HUES48 (cell line): ENCODE results near the gene SIDT2.

ENCODE experiments used
- H3K27ac ChIP-seq: one replicate; pipeline ENCODE4 v1.7.0; 2013; ENCODE audit warnings: low read depth, low read length, inconsistent platforms
- H3K27me3 ChIP-seq: 2 replicates; pipeline ENCODE4 v1.6.1; 2013; ENCODE audit warnings: mild to moderate bottlenecking, low read length; ENCODE audit not compliant: control insufficient read depth, insufficient read depth
- H3K36me3 ChIP-seq: 2 replicates; pipeline ENCODE4 v1.6.1; 2013; ENCODE audit warnings: low read length; ENCODE audit not compliant: control insufficient read depth, insufficient read depth
- H3K4me1 ChIP-seq: 2 replicates; pipeline ENCODE4 v1.6.1; 2013; ENCODE audit warnings: mild to moderate bottlenecking, low read length; ENCODE audit not compliant: control insufficient read depth, insufficient read depth
- H3K4me3 ChIP-seq: 2 replicates; pipeline ENCODE4 v1.5.1; 2013; ENCODE audit warnings: mild to moderate bottlenecking, low read depth, low read length
- H3K9ac ChIP-seq: 2 replicates; pipeline ENCODE4 v1.6.1; 2013; ENCODE audit warnings: mild to moderate bottlenecking, low read depth, low read length, moderate library complexity
- H3K9me3 ChIP-seq: 2 replicates; pipeline ENCODE4 v1.6.1; 2013; ENCODE audit warnings: low read length; ENCODE audit not compliant: control insufficient read depth, insufficient read depth

Gene SIDT2

DNA sequence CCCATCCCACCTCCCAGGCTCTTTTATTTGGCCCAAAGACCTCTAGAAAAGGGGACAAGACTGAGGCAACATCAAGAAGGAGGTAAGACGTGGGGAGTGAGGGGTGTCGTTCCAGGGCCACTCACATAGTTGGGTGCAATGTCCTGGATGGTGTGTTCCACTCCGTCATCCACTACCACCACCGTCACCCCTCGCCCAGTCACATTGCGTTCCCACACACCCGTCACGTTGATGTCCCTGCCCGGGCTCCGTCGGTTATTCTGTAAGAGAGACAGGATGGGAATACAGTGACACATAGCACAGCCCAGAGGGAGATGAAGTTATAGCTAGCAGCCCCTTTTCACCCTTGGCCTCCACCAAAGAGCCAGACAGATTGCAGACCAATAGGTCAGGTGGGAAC is 49.5 kb downstream of the SIDT2 start:
- H3K27ac ChIP-seq: no peak overlapping the region
- H3K4me1 ChIP-seq: peaks cover 3% of the 10 kb centered on the region
- no peaks in the 10 kb centered on the region for H3K27me3 ChIP-seq
- H3K4me3 ChIP-seq: no peak overlapping the region
- H3K36me3 ChIP-seq: peaks cover 56% of the 10 kb centered on the region
- no peak overlapping the region for H3K9ac ChIP-seq
- no peaks in the 10 kb centered on the region for H3K9me3 ChIP-seq

DNA sequence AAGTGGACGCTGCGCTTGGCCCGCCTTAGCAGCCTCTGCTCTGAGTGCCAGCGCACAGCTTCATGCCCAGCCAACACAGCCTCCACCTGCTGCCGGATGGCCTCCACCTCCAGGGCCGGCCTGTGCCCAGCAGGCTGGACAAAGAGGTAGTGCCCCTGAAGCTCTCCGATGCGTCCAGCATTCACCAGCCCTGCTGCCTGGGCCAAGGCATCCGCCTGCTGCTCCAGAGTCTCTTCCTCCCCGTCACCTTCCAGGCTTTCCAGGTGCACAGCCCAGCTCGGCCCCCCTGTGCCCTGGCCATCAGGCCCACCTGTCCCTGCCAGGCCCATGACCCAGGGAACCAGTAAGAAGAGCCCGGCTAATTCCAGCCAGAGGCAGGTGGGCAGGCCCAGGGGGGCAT is 50.9 kb downstream of the SIDT2 start:
- Histone ChIP-seq H3K36me3 (peaks cover 46% of the 10 kb centered on the region), H3K27me3 (no peaks in the 10 kb centered on the region), H3K4me1 (peaks cover 11% of the 10 kb centered on the region), H3K9ac (no peak overlapping the region), H3K27ac (no peak overlapping the region), H3K4me3 (no peak overlapping the region), H3K9me3 (no peaks in the 10 kb centered on the region)

DNA sequence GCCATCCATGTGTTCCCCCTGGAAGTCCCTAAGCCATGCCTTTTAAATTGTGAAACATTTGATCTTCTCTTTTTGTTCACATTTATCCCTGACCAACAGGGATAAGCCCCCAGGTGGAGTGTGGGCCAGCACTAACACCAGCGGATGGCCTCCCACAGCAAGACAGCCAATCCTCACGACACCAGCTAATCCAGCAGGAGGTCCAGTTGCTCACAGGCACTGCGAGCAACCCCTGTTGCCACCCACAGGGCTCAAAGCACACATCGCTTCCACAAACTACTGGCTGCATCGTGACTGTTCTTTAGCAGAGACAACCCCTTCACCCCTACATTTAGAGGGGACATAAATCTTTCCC is 51.4 kb downstream of the SIDT2 start:
- no peak overlapping the region for H3K27ac ChIP-seq
- no peak overlapping the region for H3K9ac ChIP-seq
- H3K4me1 ChIP-seq: peaks cover 11% of the 10 kb centered on the region
- H3K36me3 ChIP-seq: peaks cover 49% of the 10 kb centered on the region
- no peaks in the 10 kb centered on the region for H3K9me3 ChIP-seq
- no peaks in the 10 kb centered on the region for H3K27me3 ChIP-seq
- H3K4me3 ChIP-seq: no peak overlapping the region

DNA sequence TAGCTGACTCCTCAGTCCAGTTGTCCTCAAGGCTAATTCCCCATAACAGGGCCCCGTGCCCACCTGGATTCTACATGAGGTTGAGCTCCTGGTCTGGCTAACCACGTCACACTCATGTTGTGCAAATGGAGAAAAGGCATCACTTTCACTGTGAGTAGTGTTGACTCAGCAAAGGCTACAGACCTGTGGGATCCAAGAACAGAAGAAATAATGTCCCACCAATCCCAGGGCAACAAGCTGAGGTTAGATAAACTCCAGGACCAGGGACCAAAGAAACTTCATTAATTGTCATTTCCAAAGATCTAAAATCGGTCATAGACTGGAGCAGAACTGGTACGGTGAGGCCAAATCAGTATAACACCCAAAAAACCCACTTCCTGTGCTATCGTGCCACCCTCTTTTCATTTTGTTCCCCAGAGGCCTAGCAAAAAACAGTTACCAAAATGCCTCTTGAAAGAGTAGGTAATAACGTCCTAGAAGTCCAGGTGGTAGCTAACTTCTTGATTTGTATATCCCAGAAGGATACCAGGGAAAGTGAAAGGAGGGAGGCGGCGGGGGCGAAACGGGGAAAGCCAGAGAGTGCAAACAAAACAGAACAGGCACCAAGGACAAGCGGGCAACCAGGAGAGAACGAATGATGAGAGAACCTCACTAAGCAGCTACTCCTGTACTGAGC is 51.9 kb downstream of the SIDT2 start:
- peaks cover 46% of the 10 kb centered on the region for H3K36me3 ChIP-seq
- H3K9ac ChIP-seq: no peak overlapping the region
- H3K9me3 ChIP-seq: no peaks in the 10 kb centered on the region
- H3K27ac ChIP-seq: no peak overlapping the region
- H3K27me3 ChIP-seq: no peaks in the 10 kb centered on the region
- peaks cover 11% of the 10 kb centered on the region for H3K4me1 ChIP-seq
- no peak overlapping the region for H3K4me3 ChIP-seq

DNA sequence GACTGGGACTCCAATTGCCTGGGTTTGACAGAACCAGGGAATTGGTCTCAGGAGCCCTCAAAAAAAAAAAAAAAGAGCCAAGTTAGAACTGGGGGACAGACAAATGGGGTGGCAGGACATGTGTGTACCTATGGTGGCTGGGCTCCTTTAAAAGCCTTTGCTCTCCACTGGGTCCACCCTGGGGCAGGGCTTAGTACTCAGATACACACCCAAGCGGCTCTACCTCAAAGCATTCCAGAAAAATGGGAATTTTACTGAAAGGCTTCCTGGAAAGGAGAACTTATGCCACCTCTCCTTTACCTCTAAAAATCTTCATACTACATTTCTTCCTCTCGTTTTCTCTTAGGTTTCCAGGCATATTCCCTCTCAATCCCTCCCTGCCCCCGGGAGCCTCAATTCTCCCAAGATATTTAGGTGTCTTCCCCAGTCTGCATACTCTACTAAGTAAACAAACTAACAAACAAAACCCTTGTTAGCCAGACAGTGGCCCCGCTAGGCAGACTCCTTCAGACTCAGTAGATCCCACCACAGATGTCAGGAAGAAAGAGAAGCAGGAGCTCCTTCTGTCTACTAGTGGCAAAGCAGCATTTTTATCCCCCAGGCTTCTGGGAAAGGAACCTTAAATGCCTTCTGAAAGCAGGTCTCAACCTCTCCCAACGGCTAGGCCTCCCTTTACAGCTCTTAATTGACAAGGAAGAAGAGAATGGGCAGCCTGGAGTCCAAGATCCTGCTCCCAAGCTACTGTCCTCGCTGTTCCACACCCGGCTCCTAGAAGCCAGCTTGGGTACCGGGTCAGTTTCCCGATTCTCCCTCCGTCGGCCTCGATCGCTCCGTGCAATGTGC is 52.7 kb downstream of the SIDT2 start:
- peaks cover 11% of the 10 kb centered on the region for H3K4me1 ChIP-seq
- H3K9me3 ChIP-seq: no peaks in the 10 kb centered on the region
- peak overlapping the region; percentile 54 for H3K9ac ChIP-seq
- H3K27me3 ChIP-seq: no peaks in the 10 kb centered on the region
- H3K36me3 ChIP-seq: peaks cover 40% of the 10 kb centered on the region
- H3K27ac ChIP-seq: peak overlapping the region; percentile 57
- peak overlapping the region; percentile 100 for H3K4me3 ChIP-seq

DNA sequence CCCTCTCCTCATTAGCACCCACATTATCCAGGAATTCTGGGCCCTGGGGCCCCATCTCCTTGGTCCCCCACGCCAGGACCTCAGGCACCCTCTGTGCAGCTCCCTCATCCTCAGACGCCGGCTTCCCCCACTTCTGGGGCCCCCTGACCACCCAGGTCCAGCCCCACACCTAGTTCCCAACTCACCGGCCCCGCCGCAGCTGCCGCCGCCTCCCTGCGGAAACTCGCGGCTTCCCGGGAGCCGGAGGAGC is 53.2 kb downstream of the SIDT2 start, which contains the start of gene PCSK7:
TSS of gene PCSK7 (minus strand) at position 232 of the 250 bp plus-strand sequence. CDS start 2,229 bp downstream, outside the sequence.
- H3K36me3 ChIP-seq: peaks cover 40% of the 10 kb centered on the region
- peak within 1 kb of the TSS; percentile 85 for H3K9ac ChIP-seq
- H3K9me3 ChIP-seq: no peaks in the 10 kb centered on the region
- H3K4me3 ChIP-seq: peak within 1 kb of the TSS; percentile 100
- peak within 1 kb of the TSS; percentile 89 for H3K27ac ChIP-seq
- H3K4me1 ChIP-seq: peaks cover 11% of the 10 kb centered on the region
- H3K27me3 ChIP-seq: no peaks in the 10 kb centered on the region

DNA sequence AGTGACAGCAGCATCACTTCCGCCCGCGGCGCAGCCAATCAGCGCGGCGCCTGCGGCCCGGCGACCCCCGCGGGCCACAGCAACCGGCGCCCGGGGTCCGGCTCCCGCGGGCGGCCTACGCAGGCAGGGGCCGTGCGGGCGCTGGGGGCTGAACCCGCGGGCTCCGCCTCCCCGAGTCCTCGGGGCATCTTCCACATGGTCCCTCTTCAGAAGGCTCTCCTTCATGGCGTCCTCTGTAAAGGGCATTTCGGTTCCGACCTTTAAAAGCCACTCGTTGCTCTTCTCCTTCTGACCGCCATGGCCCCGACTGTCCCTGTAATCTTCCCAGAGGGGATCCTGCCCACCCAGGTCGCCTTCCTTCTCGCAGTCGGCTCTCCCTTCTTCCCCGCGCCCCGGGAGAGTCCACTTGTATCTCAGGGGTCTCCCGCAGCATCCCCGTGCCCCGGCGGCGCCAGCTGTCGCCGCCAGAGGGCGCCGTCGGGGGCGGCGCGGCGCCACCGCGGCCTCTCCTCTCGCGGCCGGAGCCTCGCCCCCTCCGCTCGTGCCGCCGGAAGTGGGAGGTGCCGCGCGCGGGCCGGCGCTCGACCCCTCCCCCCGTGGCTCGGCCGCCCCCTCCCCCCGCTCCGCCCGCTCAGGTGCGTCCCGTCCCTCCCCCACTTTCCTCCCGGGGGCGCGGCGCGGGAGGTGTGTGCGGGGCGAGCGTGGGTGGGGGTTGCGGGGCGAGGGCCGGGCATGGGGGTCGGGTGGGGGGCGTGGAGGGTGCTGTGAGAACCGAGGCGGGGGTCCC is 53.7 kb downstream of the SIDT2 start, which contains the start of gene RNF214:
TSS of gene RNF214 (plus strand) at position 580 of the 787 bp plus-strand sequence. CDS start 1,602 bp downstream, outside the sequence.
- Histone ChIP-seq H3K4me3 (peak within 1 kb of the TSS; percentile 100), H3K9me3 (no peaks in the 10 kb centered on the region), H3K27me3 (no peaks in the 10 kb centered on the region), H3K27ac (peak within 1 kb of the TSS; percentile 89), H3K9ac (peak within 1 kb of the TSS; percentile 85), H3K4me1 (peaks cover 11% of the 10 kb centered on the region), H3K36me3 (peaks cover 37% of the 10 kb centered on the region)

DNA sequence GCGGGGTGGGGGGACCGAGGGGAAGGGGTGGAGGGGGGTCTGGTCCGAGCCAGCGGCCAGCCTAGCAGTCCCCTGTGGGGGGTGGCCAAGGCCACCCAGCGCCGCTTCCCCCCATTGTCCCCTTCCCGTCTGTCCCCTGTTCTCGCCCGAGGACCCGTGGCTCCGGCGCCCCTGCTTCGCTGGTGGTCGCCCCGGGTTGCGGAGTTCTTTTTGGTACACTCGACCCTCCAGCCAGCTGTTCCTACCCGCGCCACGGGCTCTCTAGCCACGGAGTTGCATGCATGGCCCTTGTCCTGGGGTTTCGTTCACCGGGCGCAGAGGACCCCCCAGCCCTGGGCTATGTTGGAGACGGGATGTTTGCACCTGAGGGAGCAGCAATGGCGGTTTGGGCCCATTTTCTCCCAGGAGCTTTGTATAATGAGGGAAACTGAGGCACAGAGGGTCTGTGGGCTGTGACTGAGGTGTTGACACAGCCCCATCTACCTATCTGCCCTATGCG is 54.4 kb downstream of the SIDT2 start:
- peaks cover 11% of the 10 kb centered on the region for H3K4me1 ChIP-seq
- peak overlapping the region; percentile 85 for H3K4me3 ChIP-seq
- H3K27ac ChIP-seq: peak overlapping the region; percentile 23
- H3K9ac ChIP-seq: peak overlapping the region; percentile 83
- H3K9me3 ChIP-seq: no peaks in the 10 kb centered on the region
- no peaks in the 10 kb centered on the region for H3K27me3 ChIP-seq
- H3K36me3 ChIP-seq: peaks cover 31% of the 10 kb centered on the region

DNA sequence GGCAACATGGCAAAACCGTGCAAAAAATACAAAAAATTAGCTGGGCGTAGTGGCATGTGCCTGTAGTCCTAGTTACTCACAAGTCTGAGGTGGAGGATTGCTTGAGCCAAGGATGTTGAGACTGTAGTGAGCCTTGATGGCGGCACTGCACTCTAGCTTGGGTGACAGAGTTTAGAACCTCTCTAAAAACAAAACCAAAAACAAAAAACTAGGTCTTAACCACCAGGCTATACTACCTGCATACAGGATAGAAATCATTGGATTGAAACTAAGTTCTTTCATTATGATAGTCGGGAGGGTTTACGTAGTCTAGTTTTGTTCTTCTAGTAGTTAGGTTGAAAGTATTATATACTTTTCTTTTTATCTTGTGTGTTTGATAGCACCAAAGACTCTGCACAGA is 59.7 kb downstream of the SIDT2 start:
- Histone ChIP-seq H3K4me1 (peaks cover 7% of the 10 kb centered on the region), H3K27ac (no peak overlapping the region), H3K36me3 (peaks cover 46% of the 10 kb centered on the region), H3K9me3 (no peaks in the 10 kb centered on the region), H3K27me3 (no peaks in the 10 kb centered on the region), H3K9ac (no peak overlapping the region), H3K4me3 (no peak overlapping the region)

DNA sequence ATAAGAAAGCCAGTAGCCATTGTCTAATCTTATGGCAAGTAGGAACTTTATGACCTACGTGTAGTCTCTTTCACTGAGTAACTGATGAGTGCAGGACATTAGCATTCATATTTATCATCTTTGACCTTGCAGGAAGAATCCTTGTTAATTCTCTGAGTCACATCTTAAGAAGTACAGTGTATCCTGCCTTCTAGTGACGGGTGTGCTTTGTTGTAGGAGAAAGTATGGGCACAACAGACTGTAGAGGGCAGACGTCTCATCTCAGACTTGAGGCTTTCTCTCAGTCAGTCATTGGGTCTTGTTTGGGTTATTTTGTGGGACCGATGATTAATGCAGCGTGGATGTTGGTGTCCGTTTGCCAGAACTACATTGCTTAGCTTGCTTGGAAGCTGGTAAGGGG is 60.8 kb downstream of the SIDT2 start:
- no peaks in the 10 kb centered on the region for H3K9me3 ChIP-seq
- no peak overlapping the region for H3K27ac ChIP-seq
- no peaks in the 10 kb centered on the region for H3K27me3 ChIP-seq
- no peak overlapping the region for H3K4me3 ChIP-seq
- H3K9ac ChIP-seq: no peak overlapping the region
- H3K4me1 ChIP-seq: no peaks in the 10 kb centered on the region
- H3K36me3 ChIP-seq: peaks cover 56% of the 10 kb centered on the region
